Keratinocyte (primary cell): ENCODE data around the gene PRDM7. TPM values are rescaled to one million over a fixed set of nuclear protein-coding genes. Genes with fewer than 3 reads are reported as not detected.
A peak's percentile ranks its signal among the peaks of the same experiment; 100 is the strongest.

Experiments
- DNase-seq: peaks from one replicate; pipeline ENCODE4 v3.0.0-alpha.2; 2011; ENCODE audit warnings: low read depth, missing footprints, low spot score
- FAIRE-seq: peaks from 2 replicates; lab custom pipeline; 2011; peaks lifted over from hg19 to GRCh38; lab: Jason Lieb, UNC
- H2AFZ ChIP-seq: 2 replicates; pipeline ENCODE4 v1.6.0; 2012; ENCODE audit warnings: low read length, control low read depth, inconsistent platforms; ENCODE audit not compliant: control insufficient read depth
- H3K27ac ChIP-seq: 2 replicates; pipeline ENCODE4 v1.5.1; 2011; ENCODE audit warnings: low read length; ENCODE audit not compliant: control insufficient read depth, insufficient read depth
- H3K27me3 ChIP-seq: 3 replicates; pipeline ENCODE4 v1.6.0; 2011; ENCODE audit warnings: low read length; ENCODE audit not compliant: control insufficient read depth, insufficient read depth; ENCODE audit errors: extremely low read depth
- H3K36me3 ChIP-seq, 2 experiments: 2 replicates in 1 of 2; 3 replicates in 1 of 2; pipeline ENCODE4 v1.5.1; 2011; ENCODE audit warnings: low read length in 2 of 2, mild to moderate bottlenecking in 1 of 2; ENCODE audit not compliant: control insufficient read depth in 2 of 2, insufficient read depth in 2 of 2; ENCODE audit errors: extremely low read depth in 1 of 2
- H3K4me1 ChIP-seq: 3 replicates; pipeline ENCODE4 v1.5.1; 2011; ENCODE audit warnings: low read length; ENCODE audit not compliant: control insufficient read depth, insufficient read depth; ENCODE audit errors: extremely low read depth
- H3K4me2 ChIP-seq: 3 replicates; pipeline ENCODE4 v1.6.0; 2011; ENCODE audit warnings: low read depth, low read length; ENCODE audit not compliant: control insufficient read depth, insufficient read depth; ENCODE audit errors: extremely low read depth
- H3K4me3 ChIP-seq, 3 experiments: fragments of 200-600 bp in 1 of 3; sonication (generic) in 1 of 3; 2 replicates in 2 of 3; 3 replicates in 1 of 3; pipeline ENCODE4 v1.5.1; 2011 to 2016; ENCODE audit warnings: low read length in 3 of 3, mild to moderate bottlenecking in 3 of 3, control low read depth in 2 of 3, inconsistent platforms in 1 of 3, low read depth in 1 of 3, mixed read lengths in 1 of 3, mixed run types in 1 of 3, moderate library complexity in 1 of 3; ENCODE audit not compliant: control insufficient read depth in 2 of 3, insufficient read depth in 2 of 3; ENCODE audit errors: extremely low read depth in 1 of 3
- H3K79me2 ChIP-seq: 2 replicates; pipeline ENCODE4 v1.6.0; 2012; ENCODE audit warnings: low read length; ENCODE audit not compliant: control insufficient read depth, insufficient read depth
- H3K9ac ChIP-seq: 3 replicates; pipeline ENCODE4 v1.6.0; 2011; ENCODE audit warnings: low read length; ENCODE audit not compliant: control insufficient read depth, insufficient read depth; ENCODE audit errors: extremely low read depth
- H3K9me1 ChIP-seq: 3 replicates; pipeline ENCODE4 v1.6.0; 2011; ENCODE audit warnings: low read length; ENCODE audit not compliant: control insufficient read depth, insufficient read depth; ENCODE audit errors: extremely low read depth
- H3K9me3 ChIP-seq: 2 replicates; pipeline ENCODE4 v1.5.1; 2012; ENCODE audit warnings: low read depth, low read length; ENCODE audit not compliant: control insufficient read depth
- H4K20me1 ChIP-seq: 3 replicates; pipeline ENCODE4 v1.6.0; 2011; ENCODE audit warnings: low read length; ENCODE audit not compliant: control insufficient read depth, insufficient read depth; ENCODE audit errors: extremely low read depth
- CTCF ChIP-seq, 3 experiments: IDR thresholded peaks in 1 of 3; conservative IDR thresholded peaks in 1 of 3; optimal IDR thresholded peaks in 1 of 3; 2 replicates in 2 of 3; 3 replicates in 1 of 3; pipeline versions ENCODE3 to v1.5.1; 2011; ENCODE audit warnings: low read length in 3 of 3, mild to moderate bottlenecking in 3 of 3, moderate library complexity in 2 of 3, control low read depth in 1 of 3, inconsistent platforms in 1 of 3; ENCODE audit not compliant: insufficient read depth in 2 of 3; ENCODE audit errors: extremely low read depth in 1 of 3
- EZH2 ChIP-seq: IDR thresholded peaks from one replicate; pipeline ENCODE4 v1.6.1; 2012; ENCODE audit warnings: inconsistent platforms, mild to moderate bottlenecking, low read length, moderate library complexity
- dilution Hi-C: fragments of 300-500 bp; cut with MboI; formaldehyde crosslinking; loops from one replicate; pipeline ENCODE4 v1.7.0; 2020; ENCODE audit warnings: low sequenced_read_pairs; ENCODE audit not compliant: extremely low pct_ligation_motif_present
- polyA plus RNA-seq, 5 experiments: library from polyadenylated mRNA; depleted of rRNA in 3 of 5; stranded (reverse) in 3 of 5; stranded (forward) in 1 of 5; unstranded in 1 of 5; fragments of >200 nt; gene quantifications; 1 replicate in 1 of 5; 2 replicates in 3 of 5; 3 replicates in 1 of 5; pipeline versions ENCODE4 v1.2.1 to v1.2.3, GENCODE V29; 2011 to 2012; ENCODE audit warnings: missing spikeins in 2 of 5, low read depth in 1 of 5, low replicate concordance in 1 of 5

The PRDM7 gene
- polyA plus RNA-seq, 1 donor (not counting 4 experiments of a cell fraction or from before 2014, with no cell fraction given), result not detected

GRCh38 chr16:90044111-90044551, 33.0 kb downstream of the PRDM7 start:
- peak overlapping the region; percentile 18 for H3K9ac ChIP-seq
- H3K79me2 ChIP-seq, result no peaks in the 10 kb centered on the region
- peaks cover 8 to 14% of the 10 kb centered on the region in 2 experiments for H3K36me3 ChIP-seq
- FAIRE-seq, result peak; percentile 80
- H3K9me3 ChIP-seq, result no peaks in the 10 kb centered on the region
- TF ChIP-seq CTCF (optimal IDR thresholded peaks at IDR 0.05 in 1 of 3, IDR thresholded peaks at IDR 0.05 in 1 of 3, conservative IDR thresholded peaks at IDR 0.05 in 1 of 3; ENCODE audit: extremely low read depth in 1 of 3, insufficient read depth in 2 of 3, low read length in 3 of 3), result no peak
- no peak for TF ChIP-seq EZH2
- H4K20me1 ChIP-seq, result peaks cover 4% of the 10 kb centered on the region
- H2AFZ ChIP-seq, result no peak overlapping the region
- H3K4me3 ChIP-seq, result no peak overlapping the region
- peaks cover 24% of the 10 kb centered on the region for H3K4me1 ChIP-seq
- H3K9me1 ChIP-seq, result peaks cover 4% of the 10 kb centered on the region
- H3K27ac ChIP-seq, result peak overlapping the region; percentile 23
- H3K4me2 ChIP-seq, result peak overlapping the region; percentile 25
- DNase-seq, result peak; percentile 60
- dilution Hi-C loops, result no loop called here
- H3K27me3 ChIP-seq, result peaks cover 16% of the 10 kb centered on the region

GRCh38 chr16:90043526-90043925, 33.6 kb downstream of the PRDM7 start:
- peaks cover 14% of the 10 kb centered on the region for H3K27me3 ChIP-seq
- H3K4me3 ChIP-seq, result no peak overlapping the region
- peaks cover 4% of the 10 kb centered on the region for H3K9me1 ChIP-seq
- peak overlapping the region; percentile 23 for H3K27ac ChIP-seq
- H3K9ac ChIP-seq, result peak overlapping the region; percentile 18
- H2AFZ ChIP-seq, result no peak overlapping the region
- no peaks in the 10 kb centered on the region for H3K79me2 ChIP-seq
- TF ChIP-seq EZH2 (no peak), CTCF (optimal IDR thresholded peaks at IDR 0.05 in 1 of 3, IDR thresholded peaks at IDR 0.05 in 1 of 3, conservative IDR thresholded peaks at IDR 0.05 in 1 of 3; ENCODE audit: extremely low read depth in 1 of 3, insufficient read depth in 2 of 3, low read length in 3 of 3) (no peak)
- FAIRE-seq, result no peak
- H4K20me1 ChIP-seq, result peaks cover 4% of the 10 kb centered on the region
- DNase-seq, result no peak
- peaks cover 24% of the 10 kb centered on the region for H3K4me1 ChIP-seq
- peak overlapping the region; percentile 8 for H3K4me2 ChIP-seq
- dilution Hi-C loops, result no loop called here
- peaks cover 8 to 14% of the 10 kb centered on the region in 2 experiments for H3K36me3 ChIP-seq
- no peaks in the 10 kb centered on the region for H3K9me3 ChIP-seq
